Neural crest cell (in vitro differentiated cells): Measurements from ENCODE around the gene FHIT. TPM values are rescaled to one million over a fixed set of nuclear protein-coding genes. Genes with fewer than 3 reads are reported as not detected.

ENCODE experiments used
- DNase-seq: peaks from one replicate; pipeline ENCODE4 v3.0.0; 2021; ENCODE audit warnings: low read depth, mixed read lengths, low spot score
- H3K27ac Mint-ChIP-seq: one replicate; pipeline ENCODE4 v1.8.0; 2021; ENCODE audit warnings: mild to moderate bottlenecking, mixed read lengths; ENCODE audit not compliant: unreplicated experiment
- H3K27me3 Mint-ChIP-seq: 2 replicates; pipeline ENCODE4 v1.8.0; 2021; ENCODE audit warnings: low read depth, mild to moderate bottlenecking, mixed read lengths
- H3K36me3 Mint-ChIP-seq: 2 replicates; pipeline ENCODE4 v1.8.0; 2021; ENCODE audit warnings: low read depth, mild to moderate bottlenecking, mixed read lengths
- H3K4me1 Mint-ChIP-seq: 2 replicates; pipeline ENCODE4 v1.8.0; 2021; ENCODE audit warnings: mixed read lengths
- H3K4me3 Mint-ChIP-seq: one replicate; pipeline ENCODE4 v1.8.0; 2021; ENCODE audit warnings: mild to moderate bottlenecking, mixed read lengths
- H3K9me3 Mint-ChIP-seq: 2 replicates; pipeline ENCODE4 v1.8.0; 2021; ENCODE audit warnings: mixed read lengths
- CTCF ChIP-seq: fragments of 200-600 bp; sonication (generic); conservative IDR thresholded peaks from 2 replicates; pipeline ENCODE4 v1.5.0; 2021; ENCODE audit warnings: antibody characterized with exemption, mild to moderate bottlenecking
- total RNA-seq: library from RNA; stranded (reverse); gene quantifications from 2 replicates; pipeline ENCODE4 v1.2.1, GENCODE V29; 2021

Gene FHIT
- total RNA-seq, 1 donor from 2014 or later: 5.2 TPM

DNA sequence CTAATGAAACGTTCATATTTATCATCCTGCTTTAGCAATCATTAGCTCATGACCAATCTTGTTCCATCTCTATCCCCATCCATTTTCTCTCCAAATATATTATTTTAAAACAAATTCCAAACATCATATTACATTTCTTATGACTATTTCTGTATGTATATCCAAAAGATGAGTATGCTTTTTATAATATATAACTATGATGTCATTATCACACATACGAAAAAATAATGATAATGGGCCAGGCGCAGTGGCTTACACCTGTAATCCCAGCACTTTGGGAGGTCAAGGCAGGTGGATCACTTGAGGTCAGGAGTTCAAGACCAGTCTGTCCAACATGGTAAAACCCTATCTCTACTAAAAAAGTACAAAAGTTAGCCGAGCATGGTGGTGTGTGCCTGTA lies 280.4 kb downstream of the FHIT start:
- no peak overlapping the region for H3K4me3 Mint-ChIP-seq
- H3K4me1 Mint-ChIP-seq: no peaks in the 10 kb centered on the region
- H3K27ac Mint-ChIP-seq: no peak overlapping the region
- H3K27me3 Mint-ChIP-seq: no peaks in the 10 kb centered on the region
- no peak for DNase-seq
- peaks cover 9% of the 10 kb centered on the region for H3K36me3 Mint-ChIP-seq
- H3K9me3 Mint-ChIP-seq: peaks cover 7% of the 10 kb centered on the region
- TF ChIP-seq CTCF: no peak

- Mint-ChIP-seq H3K4me1 (no peaks in the 10 kb centered on the region), H3K27me3 (no peaks in the 10 kb centered on the region), H3K27ac (no peak overlapping the region), H3K9me3 (peaks cover 21% of the 10 kb centered on the region), H3K4me3 (no peak overlapping the region), H3K36me3 (peaks cover 10% of the 10 kb centered on the region)
- no peak for TF ChIP-seq CTCF
- no peak for DNase-seq
These were observed 284.1 kb downstream of the FHIT start for GRCh38 chr3:60967141-60967540.

DNA sequence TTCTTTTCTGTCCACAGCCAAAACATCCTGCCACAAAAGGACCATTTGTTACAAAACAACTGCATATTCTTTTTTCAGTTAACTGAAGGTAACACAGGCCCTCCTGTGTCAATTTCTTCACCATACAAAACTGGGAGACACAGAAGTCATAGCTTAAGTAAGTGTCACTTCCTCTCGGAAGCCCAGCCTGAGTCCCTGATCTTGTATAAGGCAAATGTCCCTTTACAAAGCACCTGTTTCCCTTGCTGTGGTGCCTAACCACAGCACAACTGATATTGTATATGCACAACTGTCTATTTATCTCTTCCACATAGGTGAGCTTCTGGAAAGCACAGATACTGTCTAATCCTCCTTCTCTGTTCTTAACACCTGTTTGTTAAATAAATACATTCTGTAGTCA lies 293.7 kb downstream of the FHIT start:
- no peak for DNase-seq
- no peak for TF ChIP-seq CTCF
- no peak overlapping the region for H3K27ac Mint-ChIP-seq
- H3K9me3 Mint-ChIP-seq: peaks cover 10% of the 10 kb centered on the region
- no peaks in the 10 kb centered on the region for H3K4me1 Mint-ChIP-seq
- no peak overlapping the region for H3K4me3 Mint-ChIP-seq
- peaks cover 10% of the 10 kb centered on the region for H3K36me3 Mint-ChIP-seq
- H3K27me3 Mint-ChIP-seq: no peaks in the 10 kb centered on the region

- Mint-ChIP-seq H3K27me3 (no peaks in the 10 kb centered on the region), H3K27ac (no peak overlapping the region), H3K4me3 (no peak overlapping the region), H3K36me3 (peaks cover 10% of the 10 kb centered on the region), H3K9me3 (peaks cover 9% of the 10 kb centered on the region), H3K4me1 (no peaks in the 10 kb centered on the region)
- TF ChIP-seq CTCF: no peak
- no peak for DNase-seq
These were observed 294.5 kb downstream of the FHIT start for GRCh38 chr3:60956729-60957128.

DNA sequence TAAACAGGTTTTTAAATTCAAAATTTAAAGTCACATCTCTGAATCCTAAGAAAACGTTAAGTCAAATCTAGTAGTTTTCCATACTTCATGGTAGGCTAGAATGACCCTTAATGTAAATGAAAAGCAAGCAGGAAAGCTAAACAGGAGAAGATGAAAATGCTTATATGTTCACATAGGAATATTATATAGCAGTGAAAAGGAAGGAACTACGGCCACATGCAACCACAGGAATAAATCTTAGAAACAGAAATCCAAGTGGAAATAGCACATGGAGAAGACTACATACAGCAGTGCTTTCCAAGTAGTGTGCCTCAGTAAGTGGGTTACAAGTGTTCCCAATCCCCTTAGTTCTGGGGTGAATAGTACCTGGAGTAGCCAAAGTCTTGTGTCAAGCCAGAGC lies 296.2 kb downstream of the FHIT start:
- Mint-ChIP-seq H3K27ac (no peak overlapping the region), H3K36me3 (peaks cover 10% of the 10 kb centered on the region), H3K27me3 (no peaks in the 10 kb centered on the region), H3K9me3 (peaks cover 7% of the 10 kb centered on the region), H3K4me1 (no peaks in the 10 kb centered on the region), H3K4me3 (no peak overlapping the region)
- DNase-seq: no peak
- no peak for TF ChIP-seq CTCF

GRCh38 chr3:60954048-60954447 lies 297.2 kb downstream of the FHIT start:
- H3K27ac Mint-ChIP-seq: no peak overlapping the region
- H3K27me3 Mint-ChIP-seq: no peaks in the 10 kb centered on the region
- H3K4me1 Mint-ChIP-seq: no peaks in the 10 kb centered on the region
- no peak for TF ChIP-seq CTCF
- DNase-seq: no peak
- peaks cover 7% of the 10 kb centered on the region for H3K9me3 Mint-ChIP-seq
- H3K4me3 Mint-ChIP-seq: no peak overlapping the region
- H3K36me3 Mint-ChIP-seq: peaks cover 6% of the 10 kb centered on the region
